ENCODE measurements around the gene BRAT1. TPM values are rescaled to one million over a fixed set of nuclear protein-coding genes. Genes with fewer than 3 reads are reported as not detected.
A peak's percentile ranks its signal among the peaks of the same experiment; 100 is the strongest.

The BRAT1 gene
- total RNA-seq, 2 donors from 2014 or later = 42.1 to 42.7 TPM

DNA sequence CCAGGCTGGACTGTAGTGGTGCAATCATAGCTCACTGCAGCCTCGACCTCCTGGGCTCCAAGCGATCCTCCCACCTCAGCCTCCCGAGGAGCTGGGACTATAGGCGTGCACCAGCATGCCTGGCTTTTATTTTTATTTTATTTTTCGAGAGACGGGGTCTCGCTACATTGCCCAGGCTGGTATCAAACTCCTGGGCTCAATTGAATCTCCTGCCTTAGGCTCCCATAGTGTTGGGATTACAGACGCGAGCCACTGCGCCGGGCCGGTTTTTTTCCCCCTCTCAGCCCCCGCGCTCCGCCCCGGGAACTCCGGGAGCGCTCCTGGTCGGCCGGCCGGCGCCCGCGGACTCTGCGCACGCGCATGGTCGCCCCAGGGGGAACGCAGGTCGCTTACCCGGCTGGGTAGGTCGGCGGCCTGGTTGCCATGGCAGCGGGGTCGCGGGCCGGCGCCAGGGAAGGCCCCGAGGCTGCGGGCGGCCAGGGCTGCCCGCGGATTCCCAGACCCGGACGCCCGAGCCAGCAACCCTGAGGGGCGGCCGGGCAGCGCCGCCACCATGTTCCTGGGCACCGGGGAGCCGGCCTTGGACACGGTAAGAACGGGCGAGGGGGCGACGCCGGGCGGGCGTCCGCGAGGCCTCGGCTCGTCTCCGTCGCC, 3.4 kb upstream of the BRAT1 start, which contains the start of gene IQCE:
TSS of gene IQCE (plus strand) at position 351 of the 654 bp plus-strand sequence. CDS start at position 554, 203 bp downstream.
- Histone ChIP-seq H3K9ac (ENCODE audit: extremely low read depth, low read length, poor library complexity, severe bottlenecking) (peak within 1 kb of the TSS; percentile 80), H3K27ac (ENCODE audit: low read depth, low read length) (peak within 1 kb of the TSS; percentile 76), H3K9me3 (ENCODE audit: control insufficient read depth, low read length) (no peaks in the 10 kb centered on the region), H3K27me3 (ENCODE audit: control insufficient read depth, insufficient read depth, low read length, poor library complexity, severe bottlenecking) (no peaks in the 10 kb centered on the region), H3K4me1 (ENCODE audit: control insufficient read depth, insufficient read depth, low read length) (peaks cover 8% of the 10 kb centered on the region), H3K4me3 (ENCODE audit: low read length) (peak within 1 kb of the TSS; percentile 88), H3K36me3 (ENCODE audit: control insufficient read depth, insufficient read depth, low read length) (peaks cover 11% of the 10 kb centered on the region)
- TF ChIP-seq, protein P1, sequence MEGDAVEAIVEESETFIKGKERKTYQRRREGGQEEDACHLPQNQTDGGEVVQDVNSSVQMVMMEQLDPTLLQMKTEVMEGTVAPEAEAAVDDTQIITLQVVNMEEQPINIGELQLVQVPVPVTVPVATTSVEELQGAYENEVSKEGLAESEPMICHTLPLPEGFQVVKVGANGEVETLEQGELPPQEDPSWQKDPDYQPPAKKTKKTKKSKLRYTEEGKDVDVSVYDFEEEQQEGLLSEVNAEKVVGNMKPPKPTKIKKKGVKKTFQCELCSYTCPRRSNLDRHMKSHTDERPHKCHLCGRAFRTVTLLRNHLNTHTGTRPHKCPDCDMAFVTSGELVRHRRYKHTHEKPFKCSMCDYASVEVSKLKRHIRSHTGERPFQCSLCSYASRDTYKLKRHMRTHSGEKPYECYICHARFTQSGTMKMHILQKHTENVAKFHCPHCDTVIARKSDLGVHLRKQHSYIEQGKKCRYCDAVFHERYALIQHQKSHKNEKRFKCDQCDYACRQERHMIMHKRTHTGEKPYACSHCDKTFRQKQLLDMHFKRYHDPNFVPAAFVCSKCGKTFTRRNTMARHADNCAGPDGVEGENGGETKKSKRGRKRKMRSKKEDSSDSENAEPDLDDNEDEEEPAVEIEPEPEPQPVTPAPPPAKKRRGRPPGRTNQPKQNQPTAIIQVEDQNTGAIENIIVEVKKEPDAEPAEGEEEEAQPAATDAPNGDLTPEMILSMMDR (conservative IDR thresholded peaks at IDR 0.05) = no peak
- peaks cover 14% of the 10 kb centered on the region for H3K4me1 Mint-ChIP-seq
- no peaks in the 10 kb centered on the region for H3K9me3 Mint-ChIP-seq
- H3K36me3 Mint-ChIP-seq (ENCODE audit: low read depth) = peaks cover 10% of the 10 kb centered on the region
- WGBS, 2 experiments (ENCODE audit: insufficient coverage in 1 of 2, insufficient read length in 1 of 2) = 8 to 53% methylated on average over 10 to 66 of the region's 66 CpGs
- peak within 1 kb of the TSS; percentile 62 for H3K4me3 Mint-ChIP-seq
- no peak within 1 kb of the TSS for H3K27ac Mint-ChIP-seq
- DNase-seq = peak; percentile 98
- no peaks in the 10 kb centered on the region for H3K27me3 Mint-ChIP-seq (ENCODE audit: insufficient read depth)

DNA sequence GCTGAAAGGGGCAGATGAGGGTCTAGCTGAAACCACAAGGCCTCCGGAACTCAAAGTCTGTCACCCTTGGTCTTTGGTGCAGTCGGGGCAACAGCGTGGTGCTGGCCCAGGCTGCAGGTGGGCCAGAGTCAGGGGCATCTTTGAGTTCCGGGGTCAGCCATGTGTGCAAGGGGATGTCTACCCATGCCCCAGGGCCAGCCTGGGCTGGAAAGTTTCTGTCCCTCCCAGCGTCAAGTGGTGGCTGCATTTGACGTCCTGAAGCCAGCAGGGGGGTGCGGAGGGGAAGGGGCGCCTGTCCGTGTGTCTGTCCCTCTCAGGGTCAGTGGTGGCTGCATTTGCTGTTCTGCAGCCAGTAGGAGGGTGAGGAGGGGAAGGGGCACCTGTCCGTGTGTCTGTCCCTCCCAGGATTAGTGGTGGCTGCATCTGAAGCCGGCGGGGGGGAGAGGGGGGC, 638 bp downstream of the BRAT1 start:
- peak overlapping the region; percentile 81 for H3K4me3 ChIP-seq (ENCODE audit: low read length)
- H3K27ac Mint-ChIP-seq = peak overlapping the region; percentile 75
- no peaks in the 10 kb centered on the region for H3K9me3 ChIP-seq (ENCODE audit: control insufficient read depth, low read length)
- no peaks in the 10 kb centered on the region for H3K9me3 Mint-ChIP-seq
- no peaks in the 10 kb centered on the region for H3K27me3 ChIP-seq (ENCODE audit: control insufficient read depth, insufficient read depth, low read length, poor library complexity, severe bottlenecking)
- peak; percentile 64 for DNase-seq
- WGBS, 2 experiments (ENCODE audit: insufficient coverage in 1 of 2, insufficient read length in 1 of 2) = 24 to 49% methylated on average over 3 to 12 of the region's 12 CpGs
- TF ChIP-seq, protein P1 (conservative IDR thresholded peaks at IDR 0.05) = no peak
- H3K27me3 Mint-ChIP-seq (ENCODE audit: insufficient read depth) = no peaks in the 10 kb centered on the region
- H3K4me1 Mint-ChIP-seq = peaks cover 13% of the 10 kb centered on the region
- peaks cover 8% of the 10 kb centered on the region for H3K4me1 ChIP-seq (ENCODE audit: control insufficient read depth, insufficient read depth, low read length)
- peaks cover 24% of the 10 kb centered on the region for H3K36me3 Mint-ChIP-seq (ENCODE audit: low read depth)
- H3K36me3 ChIP-seq (ENCODE audit: control insufficient read depth, insufficient read depth, low read length) = peaks cover 27% of the 10 kb centered on the region
- peak overlapping the region; percentile 77 for H3K4me3 Mint-ChIP-seq
- H3K9ac ChIP-seq (ENCODE audit: extremely low read depth, low read length, poor library complexity, severe bottlenecking) = peak overlapping the region; percentile 87
- H3K27ac ChIP-seq (ENCODE audit: low read depth, low read length) = no peak overlapping the region

DNA sequence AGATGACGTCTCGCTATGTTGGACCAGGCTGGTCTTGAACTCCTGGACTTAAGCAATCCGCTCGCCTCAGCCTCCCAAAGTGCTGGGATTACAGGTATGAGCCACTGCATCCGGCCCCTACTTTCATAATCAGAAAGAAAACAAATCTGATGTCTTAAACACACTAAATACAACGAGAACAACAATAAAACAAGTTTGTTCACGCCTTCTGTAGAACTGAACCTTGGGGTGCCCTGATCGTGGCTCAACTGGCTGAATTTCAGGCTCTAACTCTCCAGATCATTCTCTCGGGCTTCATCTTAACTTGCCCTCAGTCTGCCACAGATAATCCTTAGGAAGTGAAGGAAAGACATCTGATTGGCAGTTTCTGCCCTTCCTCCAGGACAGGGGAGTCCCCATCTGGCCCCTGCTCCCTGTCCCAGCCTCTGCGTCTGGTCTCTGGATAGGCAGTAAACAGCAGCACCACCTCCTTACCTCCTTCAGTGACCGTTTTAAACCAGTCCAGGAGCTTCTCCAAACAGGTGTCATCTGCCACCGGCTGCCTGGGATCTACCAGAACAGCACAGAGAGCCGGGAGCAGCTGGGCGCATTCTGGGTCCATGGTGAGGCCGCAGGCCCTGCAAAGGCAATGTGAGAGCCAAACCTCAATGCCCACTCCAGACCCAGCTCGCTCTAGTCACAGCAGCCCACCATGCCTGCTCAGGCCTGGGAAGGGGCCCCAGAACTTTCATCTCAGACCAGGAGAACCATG, 1.3 kb downstream of the BRAT1 start:
- Mint-ChIP-seq H3K4me1 (peaks cover 13% of the 10 kb centered on the region), H3K27ac (peak overlapping the region; percentile 75), H3K27me3 (ENCODE audit: insufficient read depth) (no peaks in the 10 kb centered on the region), H3K9me3 (no peaks in the 10 kb centered on the region), H3K36me3 (ENCODE audit: low read depth) (peaks cover 31% of the 10 kb centered on the region), H3K4me3 (peak overlapping the region; percentile 77)
- WGBS, 2 experiments (ENCODE audit: insufficient coverage in 1 of 2, insufficient read length in 1 of 2) = 90 to 92% methylated on average over 9 to 16 of the region's 16 CpGs
- Histone ChIP-seq H3K27ac (ENCODE audit: low read depth, low read length) (no peak overlapping the region), H3K36me3 (ENCODE audit: control insufficient read depth, insufficient read depth, low read length) (peaks cover 33% of the 10 kb centered on the region), H3K4me3 (ENCODE audit: low read length) (peak overlapping the region; percentile 81), H3K27me3 (ENCODE audit: control insufficient read depth, insufficient read depth, low read length, poor library complexity, severe bottlenecking) (no peaks in the 10 kb centered on the region), H3K9me3 (ENCODE audit: control insufficient read depth, low read length) (no peaks in the 10 kb centered on the region), H3K9ac (ENCODE audit: extremely low read depth, low read length, poor library complexity, severe bottlenecking) (peak overlapping the region; percentile 87), H3K4me1 (ENCODE audit: control insufficient read depth, insufficient read depth, low read length) (peaks cover 8% of the 10 kb centered on the region)
- TF ChIP-seq, protein P1 (conservative IDR thresholded peaks at IDR 0.05) = no peak
- no peak for DNase-seq

Measured in endodermal cell (in vitro differentiated cells).